K562 (cell line): ENCODE results near the gene NKIRAS1. TPM values are rescaled to one million over a fixed set of nuclear protein-coding genes. Genes with fewer than 3 reads are reported as not detected.
A peak's percentile ranks its signal among the peaks of the same experiment; 100 is the strongest.

Source experiments
- BRD9 ChIP-seq: fragments of 450-650 bp; IDR thresholded peaks from 2 replicates; pipeline ENCODE4 v1.6.1; 2018; ENCODE audit warnings: low read depth; ENCODE audit not compliant: partially characterized antibody
- CEBPB ChIP-seq: fragments of 450-650 bp; IDR thresholded peaks from 2 replicates; pipeline ENCODE4 v1.6.1; 2016; ENCODE audit warnings: missing genetic modification characterization, missing compliant biosample characterization
- E2F3 ChIP-seq: fragments of 250-450 bp; sonication (Bioruptor Pico); IDR thresholded peaks from 2 replicates; pipeline ENCODE4 v1.4.0; 2020; ENCODE audit warnings: mild to moderate bottlenecking
- ESRRA ChIP-seq: fragments of 450-650 bp; IDR thresholded peaks from 2 replicates; pipeline ENCODE4 v1.6.1; 2014; ENCODE audit warnings: low read depth, mild to moderate bottlenecking, moderate library complexity, borderline replicate concordance
- EWSR1 ChIP-seq: fragments of 450-650 bp; IDR thresholded peaks from 2 replicates; pipeline ENCODE4 v1.6.1; 2018; ENCODE audit warnings: borderline replicate concordance, mild to moderate bottlenecking, low read depth, moderate library complexity; ENCODE audit not compliant: partially characterized antibody
- FOS ChIP-seq: IDR thresholded peaks from 3 replicates; pipeline ENCODE4 v1.6.1; 2011; ENCODE audit not compliant: insufficient read length; ENCODE audit errors: extremely low read depth
- FOSL1 ChIP-seq: fragments of 200-800 bp; sonication (Bioruptor generic); conservative IDR thresholded peaks from 2 replicates; pipeline ENCODE4 v1.6.1; 2016; ENCODE audit warnings: missing genetic modification characterization, missing compliant biosample characterization
- HMBOX1 ChIP-seq: sonication (generic); IDR thresholded peaks from 2 replicates; pipeline ENCODE4 v1.6.1; 2016
- HNRNPK ChIP-seq: fragments of 200-400 bp; formaldehyde crosslinking; IDR thresholded peaks from one replicate; pipeline ENCODE4 v1.6.1; 2018; ENCODE audit warnings: mild to moderate bottlenecking, low read depth, low read length; ENCODE audit not compliant: poor library complexity, severe bottlenecking
- MCM2 ChIP-seq: fragments of 450-650 bp; IDR thresholded peaks from 2 replicates; pipeline ENCODE4 v1.6.1; 2017; ENCODE audit warnings: low read depth, mild to moderate bottlenecking
- MYBL2 ChIP-seq, 2 experiments: fragments of 450-650 bp in 1 of 2; sonication (generic) in 1 of 2; formaldehyde crosslinking in 1 of 2; IDR thresholded peaks; 2 replicates each; pipeline versions ENCODE4 v1.6.1 to v1.8.1; 2017 to 2022; ENCODE audit warnings: borderline replicate concordance in 1 of 2, inconsistent platforms in 1 of 2, low read depth in 1 of 2, mild to moderate bottlenecking in 1 of 2, missing genetic modification reagents in 1 of 2, moderate library complexity in 1 of 2
- NFRKB ChIP-seq: fragments of 450-650 bp; IDR thresholded peaks from 2 replicates; pipeline ENCODE4 v1.6.1; 2016; ENCODE audit warnings: low read depth
- SAFB ChIP-seq: fragments of 200-400 bp; formaldehyde crosslinking; IDR thresholded peaks from 2 replicates; pipeline ENCODE4 v1.6.1; 2017; ENCODE audit warnings: low read depth, low read length, borderline replicate concordance
- TEAD4 ChIP-seq, 2 experiments: sonication (generic) in 1 of 2; formaldehyde crosslinking in 1 of 2; IDR thresholded peaks; 2 replicates each; pipeline versions ENCODE4 v1.6.1 to v1.8.0; 2012 to 2022; ENCODE audit warnings: borderline replicate concordance in 1 of 2, inconsistent platforms in 1 of 2, low read length in 1 of 2, mild to moderate bottlenecking in 1 of 2, missing genetic modification reagents in 1 of 2
- TRIM28 ChIP-seq: fragments of 450-650 bp; IDR thresholded peaks from 2 replicates; pipeline ENCODE4 v1.6.1; 2017
- ZNF3 ChIP-seq: fragments of 250-450 bp; sonication (Bioruptor Pico); IDR thresholded peaks from 2 replicates; pipeline ENCODE4 v1.5.0; 2021; ENCODE audit warnings: mild to moderate bottlenecking, moderate library complexity
- ZNF707 ChIP-seq: fragments of 250-450 bp; sonication (Bioruptor Pico); conservative IDR thresholded peaks from 2 replicates; pipeline ENCODE4 v1.8.0; 2022; ENCODE audit warnings: inconsistent platforms, mild to moderate bottlenecking, moderate library complexity
- polyA plus RNA-seq, 8 experiments: library from polyadenylated mRNA; depleted of rRNA in 4 of 8; stranded (reverse) in 5 of 8; unstranded in 3 of 8; fragments of >200 nt; fragmentation: Nextera tagmentation in 2 of 8; fragmentation: Illumina TruSeq in 1 of 8; extraction: Ambion mirVana in 2 of 8; extraction: Trizol in 1 of 8; gene quantifications; 2 replicates each; pipeline versions ENCODE4 v1.2.1 to v1.2.3, GENCODE V29; 2011 to 2014; ENCODE audit warnings: inconsistent platforms in 1 of 8, missing spikeins in 1 of 8
- total RNA-seq, 7 experiments: library from RNA; depleted of rRNA in 6 of 7; stranded (reverse); fragments of >200 nt in 6 of 7; fragmentation: Illumina TruSeq in 2 of 7; extraction: Trizol in 2 of 7; gene quantifications; 2 replicates each; pipeline versions ENCODE4 v1.2.1 to v1.2.3, GENCODE V29; 2011 to 2021; ENCODE audit warnings: low replicate concordance in 1 of 7
- TF ChIP-seq, protein P1 (sequence below): fragments of 250-450 bp; sonication (Bioruptor Pico); IDR thresholded peaks from 2 replicates; pipeline ENCODE4 v1.5.0; 2020; ENCODE audit warnings: mild to moderate bottlenecking, borderline replicate concordance
- TF ChIP-seq, protein P2 (sequence below): fragments of 450-650 bp; IDR thresholded peaks from 2 replicates; pipeline ENCODE4 v1.6.1; 2016; ENCODE audit warnings: mild to moderate bottlenecking

Gene NKIRAS1
- total and polyA plus RNA-seq, 9 of the 15 experiments (the other 6 are each of a cell fraction or from before 2014, with no cell fraction given), result 5.1 to 10.3 (median 6.3) TPM

- TF ChIP-seq, protein P1, sequence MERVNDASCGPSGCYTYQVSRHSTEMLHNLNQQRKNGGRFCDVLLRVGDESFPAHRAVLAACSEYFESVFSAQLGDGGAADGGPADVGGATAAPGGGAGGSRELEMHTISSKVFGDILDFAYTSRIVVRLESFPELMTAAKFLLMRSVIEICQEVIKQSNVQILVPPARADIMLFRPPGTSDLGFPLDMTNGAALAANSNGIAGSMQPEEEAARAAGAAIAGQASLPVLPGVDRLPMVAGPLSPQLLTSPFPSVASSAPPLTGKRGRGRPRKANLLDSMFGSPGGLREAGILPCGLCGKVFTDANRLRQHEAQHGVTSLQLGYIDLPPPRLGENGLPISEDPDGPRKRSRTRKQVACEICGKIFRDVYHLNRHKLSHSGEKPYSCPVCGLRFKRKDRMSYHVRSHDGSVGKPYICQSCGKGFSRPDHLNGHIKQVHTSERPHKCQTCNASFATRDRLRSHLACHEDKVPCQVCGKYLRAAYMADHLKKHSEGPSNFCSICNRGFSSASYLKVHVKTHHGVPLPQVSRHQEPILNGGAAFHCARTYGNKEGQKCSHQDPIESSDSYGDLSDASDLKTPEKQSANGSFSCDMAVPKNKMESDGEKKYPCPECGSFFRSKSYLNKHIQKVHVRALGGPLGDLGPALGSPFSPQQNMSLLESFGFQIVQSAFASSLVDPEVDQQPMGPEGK (CRISPR knock-in tag), result no peak
- TF ChIP-seq TEAD4 (IDR thresholded peaks at IDR 0.05; ENCODE audit: low read length), result no peak; the same call in 1 of the 2 replicates
- no peak for TF ChIP-seq TEAD4 (CRISPR knock-in tag; IDR thresholded peaks at IDR 0.05; ENCODE audit: borderline replicate concordance)
- 0 out of 2 replicates have a peak, but pooled peaks have one; percentile 45 for TF ChIP-seq ZNF707
- TF ChIP-seq FOS, result no peak
- TF ChIP-seq MCM2, result no peak
- TF ChIP-seq BRD9, result peak; percentile 99
- TF ChIP-seq ESRRA, result peak; percentile 59
- no peak; the same call in 1 of the 2 replicates for TF ChIP-seq TRIM28
- no peak; the same call in 1 of the 2 replicates for TF ChIP-seq FOSL1
- TF ChIP-seq, protein P2, sequence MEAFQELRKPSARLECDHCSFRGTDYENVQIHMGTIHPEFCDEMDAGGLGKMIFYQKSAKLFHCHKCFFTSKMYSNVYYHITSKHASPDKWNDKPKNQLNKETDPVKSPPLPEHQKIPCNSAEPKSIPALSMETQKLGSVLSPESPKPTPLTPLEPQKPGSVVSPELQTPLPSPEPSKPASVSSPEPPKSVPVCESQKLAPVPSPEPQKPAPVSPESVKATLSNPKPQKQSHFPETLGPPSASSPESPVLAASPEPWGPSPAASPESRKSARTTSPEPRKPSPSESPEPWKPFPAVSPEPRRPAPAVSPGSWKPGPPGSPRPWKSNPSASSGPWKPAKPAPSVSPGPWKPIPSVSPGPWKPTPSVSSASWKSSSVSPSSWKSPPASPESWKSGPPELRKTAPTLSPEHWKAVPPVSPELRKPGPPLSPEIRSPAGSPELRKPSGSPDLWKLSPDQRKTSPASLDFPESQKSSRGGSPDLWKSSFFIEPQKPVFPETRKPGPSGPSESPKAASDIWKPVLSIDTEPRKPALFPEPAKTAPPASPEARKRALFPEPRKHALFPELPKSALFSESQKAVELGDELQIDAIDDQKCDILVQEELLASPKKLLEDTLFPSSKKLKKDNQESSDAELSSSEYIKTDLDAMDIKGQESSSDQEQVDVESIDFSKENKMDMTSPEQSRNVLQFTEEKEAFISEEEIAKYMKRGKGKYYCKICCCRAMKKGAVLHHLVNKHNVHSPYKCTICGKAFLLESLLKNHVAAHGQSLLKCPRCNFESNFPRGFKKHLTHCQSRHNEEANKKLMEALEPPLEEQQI, result peak; percentile 95
- TF ChIP-seq MYBL2 (IDR thresholded peaks at IDR 0.05; ENCODE audit: low read depth), result no peak
- TF ChIP-seq MYBL2 (CRISPR knock-in tag; IDR thresholded peaks at IDR 0.05; ENCODE audit: borderline replicate concordance), result no peak
- no peak for TF ChIP-seq E2F3 (CRISPR knock-in tag)
- no peak for TF ChIP-seq CEBPB (tag)
- no peak for TF ChIP-seq EWSR1
- TF ChIP-seq NFRKB, result peak; percentile 99
- TF ChIP-seq SAFB, result no peak
- TF ChIP-seq HMBOX1, result no peak
- no peak for TF ChIP-seq ZNF3
- TF ChIP-seq HNRNPK, result no peak
These were observed at the start of gene NKIRAS1, which contains the start of gene RPL15 (continued) for GRCh38 chr3:23916886-23917678.
